Heart left ventricle (tissue), 16 donors: Measurements from ENCODE around the gene B3GNT3. TPM values are rescaled to one million over a fixed set of nuclear protein-coding genes. Genes with fewer than 3 reads are reported as not detected.
A peak's percentile ranks its signal among the peaks of the same experiment; 100 is the strongest.

Experiments used
- ATAC-seq, 4 donors: fragments of 200-7000 bp; cut with Tn5 transposase; one replicate each; pipeline ENCODE4 v1.9.1; 2020 to 2022; ENCODE audit warnings: moderate library complexity in 4 of 4, mild to moderate bottlenecking in 3 of 4, moderate number of reproducible peaks in 1 of 4
- DNase-seq, 5 donors: peaks; one replicate each; pipeline ENCODE4 v3.0.0-alpha.2; 2020
- H3K27ac ChIP-seq, 12 donors: fragments of 200-600 bp; sonication (generic) in 4 of 12; one replicate each; pipeline versions ENCODE4 v1.5.0 to v1.8.0; 2016 to 2022; ENCODE audit warnings: mild to moderate bottlenecking in 2 of 12
- H3K27me3 ChIP-seq, 9 donors: fragments of 200-600 bp; sonication (generic) in 2 of 9; one replicate each; pipeline versions ENCODE4 v1.5.1 to v1.8.0; 2016 to 2022; ENCODE audit warnings: mild to moderate bottlenecking in 3 of 9
- H3K36me3 ChIP-seq, 9 donors: fragments of 200-600 bp; sonication (generic) in 2 of 9; one replicate each; pipeline versions ENCODE4 v1.5.0 to v1.8.0; 2018 to 2022; ENCODE audit warnings: mild to moderate bottlenecking in 2 of 9
- H3K4me1 ChIP-seq, 12 donors: fragments of 200-600 bp; sonication (generic) in 4 of 12; one replicate each; pipeline versions ENCODE4 v1.5.0 to v1.8.0; 2016 to 2022; ENCODE audit warnings: mild to moderate bottlenecking in 3 of 12
- H3K4me3 ChIP-seq, 12 donors: fragments of 200-600 bp; sonication (generic) in 4 of 12; one replicate each; pipeline versions ENCODE4 v1.5.0 to v1.8.0; 2017 to 2022; ENCODE audit warnings: mild to moderate bottlenecking in 9 of 12, moderate library complexity in 4 of 12
- H3K9me3 ChIP-seq, 12 donors: fragments of 200-600 bp; sonication (generic) in 4 of 12; one replicate each; pipeline versions ENCODE4 v1.5.0 to v1.8.0; 2016 to 2022; ENCODE audit warnings: mild to moderate bottlenecking in 1 of 12
- CTCF ChIP-seq, 12 donors: fragments of 200-600 bp; sonication (generic) in 4 of 12; IDR thresholded peaks; one replicate each; pipeline versions ENCODE4 v1.5.0 to v1.8.0; 2018 to 2022; ENCODE audit warnings: antibody characterized with exemption in 12 of 12, mild to moderate bottlenecking in 5 of 12
- POLR2A ChIP-seq, 2 donors: fragments of 450-650 bp; IDR thresholded peaks; one replicate each; pipeline ENCODE4 v1.6.1; 2017; ENCODE audit warnings: antibody characterized with exemption in 2 of 2, mild to moderate bottlenecking in 2 of 2, moderate library complexity in 2 of 2
- WGBS, 4 donors: extraction: QIAGEN DNeasy Blood & Tissue Kit in 2 of 4; methylation state at CpG; one replicate each; pipeline versions ENCODE4 v1.1.5 to v1.1.7; 2013 to 2018; 5-methylcytosine and 5-hydroxymethylcytosine counted together
- intact Hi-C, 10 donors: fragments of 100-400 bp; cut with DNase I; formaldehyde crosslinking; loops; one replicate each; pipeline versions ENCODE4 v1.11.1 to v1.14.2; 2022
- polyA plus RNA-seq, 2 donors: library from polyadenylated mRNA; stranded (reverse); fragments of 200-250 nt; gene quantifications; one replicate each; pipeline ENCODE4 v1.2.3, GENCODE V29; 2013
- total RNA-seq, 9 donors: library from RNA; depleted of rRNA in 2 of 9; stranded (reverse); fragments of >200 nt in 2 of 9; fragmentation: NEBNext Ultra II Directional in 3 of 9; extraction: Animal tissue kit (Norgen Biotek cat#: 25700) in 3 of 9; gene quantifications; one replicate each; pipeline versions ENCODE4 v1.1.0 to v1.2.4, GENCODE V29; 2016 to 2023
- donor health status: ischemic (EF 13 %, LVEDD 7.1; RV severe dilation, severe dysfunction).
- donor health status: healthy with polysubstance abuse.
- donor health status: DM: no; HTN: yes; CAD: no.
- donor health status: DM: no; HTN: no; CAD: no.
- donor health status: ischemic (EF 25% LVEDD 6.9; RV normal size, moderate dysfunction).
- donor health status: ischemic (EF 25% LVEDD 5.7; RV mildly dilated, moderate dysfunction).
- donor health status: healthy.
- donor health status: DM: yes; HTN: yes; CAD: no.
- donor health status: ischemic (EF 35%, LVEDD 5.7; RV mildly dilated, moderate dysfunction).
- donor health status: nonischemic (EF 11% LVEDD 7.7; RV severe dilation, severe dysfunction).
- donor health status: DM: yes; HTN: yes; CAD: no.
- donor health status: PGD.
- donor health status: ischemic (EF 29% LVEDD 5.4; RV normal size, mild dysfunction).
- donor health status: nonischemic (EF 23%, LVEDD 6.1; RV moderate dilation, normal function).

B3GNT3 gene
- total and polyA plus RNA-seq, 11 donors, result not detected

GRCh38 chr19:17802137-17802858 is 7.4 kb downstream of the B3GNT3 start:
- H3K4me3 ChIP-seq, result no peak overlapping the region
- intact Hi-C loops, result no loop called here
- 62 to 67% (median 65%) methylated on average over 12 of the region's 12 CpGs for WGBS, 4 donors
- TF ChIP-seq CTCF (IDR thresholded peaks at IDR 0.05), result no peak
- ATAC-seq, result no peak
- no peaks in the 10 kb centered on the region for H3K9me3 ChIP-seq
- H3K27me3 ChIP-seq, result peaks cover 0 to 37% (median 6%) of the 10 kb centered on the region in 9 donors
- H3K36me3 ChIP-seq, result no peaks in the 10 kb centered on the region
- H3K27ac ChIP-seq, result no peak overlapping the region
- peaks cover 0 to 13% (median 0%) of the 10 kb centered on the region in 12 donors for H3K4me1 ChIP-seq
- no peak for DNase-seq

- no peaks in the 10 kb centered on the region for H3K36me3 ChIP-seq
- DNase-seq (no peak), ATAC-seq (peak in 2 of 4 donors; percentile 16 to 53)
- H3K4me3 ChIP-seq, result no peak overlapping the region
- H3K9me3 ChIP-seq, result no peaks in the 10 kb centered on the region
- TF ChIP-seq POLR2A (IDR thresholded peaks at IDR 0.05), result no peak
- no peak for TF ChIP-seq CTCF (IDR thresholded peaks at IDR 0.05)
- H3K27ac ChIP-seq, result no peak overlapping the region
- peaks cover 0 to 13% (median 0%) of the 10 kb centered on the region in 12 donors for H3K4me1 ChIP-seq
- H3K27me3 ChIP-seq, result peaks cover 0 to 42% (median 6%) of the 10 kb centered on the region in 9 donors
- 62 to 68% (median 64%) methylated on average over 14 of the region's 14 CpGs for WGBS, 4 donors
- intact Hi-C loops, result no loop called here
Observed at GRCh38 chr19:17803264-17803896, 8.4 kb downstream of the B3GNT3 start.

- Histone ChIP-seq H3K27ac (no peak overlapping the region), H3K9me3 (no peaks in the 10 kb centered on the region), H3K4me3 (no peak overlapping the region), H3K36me3 (no peaks in the 10 kb centered on the region), H3K4me1 (peaks cover 0 to 13% (median 0%) of the 10 kb centered on the region in 12 donors), H3K27me3 (peaks cover 0 to 35% (median 6%) of the 10 kb centered on the region in 9 donors)
- WGBS, 4 donors, result 78 to 87% (median 84%) methylated on average over 4 of the region's 4 CpGs
- no peak for TF ChIP-seq POLR2A (IDR thresholded peaks at IDR 0.05)
- intact Hi-C loops, result no loop called here
- ATAC-seq, result no peak
- no peak for DNase-seq
Observed at GRCh38 chr19:17805427-17805826, 10.5 kb downstream of the B3GNT3 start.

- DNase-seq (no peak), ATAC-seq (no peak)
- no peak overlapping the region for H3K27ac ChIP-seq
- intact Hi-C loops, result no loop called here
- peaks cover 0 to 13% (median 0%) of the 10 kb centered on the region in 12 donors for H3K4me1 ChIP-seq
- TF ChIP-seq POLR2A (IDR thresholded peaks at IDR 0.05) (no peak), CTCF (IDR thresholded peaks at IDR 0.05) (no peak)
- no peaks in the 10 kb centered on the region for H3K36me3 ChIP-seq
- H3K9me3 ChIP-seq, result peaks cover 0 to 8% (median 0%) of the 10 kb centered on the region in 12 donors
- WGBS, 4 donors, result 63 to 75% (median 72%) methylated on average over 3 of the region's 3 CpGs
- no peak overlapping the region for H3K4me3 ChIP-seq
- peaks cover 0 to 24% (median 6%) of the 10 kb centered on the region in 9 donors for H3K27me3 ChIP-seq
Observed at GRCh38 chr19:17806945-17807344, 12.0 kb downstream of the B3GNT3 start.
